SU-DHL-6 (cell line): Measurements from ENCODE around the gene STK4.

ENCODE experiments used
- EZH2phosphoT487 ChIP-seq: fragments of 200-600 bp; sonication (generic), shearing (Covaris generic); conservative IDR thresholded peaks from 2 replicates; pipeline ENCODE4 v1.6.1; 2018; ENCODE audit warnings: mild to moderate bottlenecking, antibody characterized with exemption, low read length, moderate library complexity, mixed read lengths
- TF ChIP-seq, protein P1 (sequence below): fragments of 200-600 bp; sonication (generic); IDR thresholded peaks from one replicate; pipeline ENCODE4 v1.5.1; 2017; ENCODE audit warnings: antibody characterized with exemption, mild to moderate bottlenecking, low read length, moderate library complexity; ENCODE audit not compliant: insufficient read depth, poor library complexity, severe bottlenecking

DNA sequence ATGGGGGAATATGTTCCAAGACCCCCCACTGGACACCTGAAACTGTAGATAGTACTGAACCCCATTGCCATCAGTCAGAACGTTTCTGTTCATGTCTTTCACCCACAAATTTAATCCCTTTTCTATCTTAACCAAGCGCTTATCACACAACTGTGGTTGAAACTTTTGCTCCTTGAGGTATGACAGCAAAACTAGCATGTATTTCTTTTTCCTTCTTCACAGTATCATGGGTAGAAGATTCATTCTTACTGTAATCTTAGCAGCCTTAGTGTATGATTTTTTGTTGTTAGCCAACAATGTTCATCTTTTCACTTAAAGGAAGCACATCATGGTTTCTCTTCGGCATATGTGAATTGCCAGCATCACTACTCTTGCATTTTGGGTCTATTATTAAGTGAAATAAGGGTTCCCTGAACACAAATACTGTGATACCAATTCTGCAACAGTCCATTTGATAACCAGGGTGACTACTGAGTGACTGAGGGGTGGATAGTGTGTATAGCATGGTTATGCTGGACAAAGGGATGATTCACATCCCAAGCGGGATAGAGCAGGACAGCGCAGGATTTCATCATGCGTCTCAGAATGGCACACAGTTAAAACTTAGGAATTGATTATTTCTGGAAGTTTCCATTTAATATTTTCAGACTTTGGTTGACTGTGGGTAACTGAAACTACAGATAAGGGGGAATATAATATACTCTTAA lies 92.9 kb downstream of the STK4 start:
- no peak for TF ChIP-seq EZH2phosphoT487
- TF ChIP-seq, protein P1, sequence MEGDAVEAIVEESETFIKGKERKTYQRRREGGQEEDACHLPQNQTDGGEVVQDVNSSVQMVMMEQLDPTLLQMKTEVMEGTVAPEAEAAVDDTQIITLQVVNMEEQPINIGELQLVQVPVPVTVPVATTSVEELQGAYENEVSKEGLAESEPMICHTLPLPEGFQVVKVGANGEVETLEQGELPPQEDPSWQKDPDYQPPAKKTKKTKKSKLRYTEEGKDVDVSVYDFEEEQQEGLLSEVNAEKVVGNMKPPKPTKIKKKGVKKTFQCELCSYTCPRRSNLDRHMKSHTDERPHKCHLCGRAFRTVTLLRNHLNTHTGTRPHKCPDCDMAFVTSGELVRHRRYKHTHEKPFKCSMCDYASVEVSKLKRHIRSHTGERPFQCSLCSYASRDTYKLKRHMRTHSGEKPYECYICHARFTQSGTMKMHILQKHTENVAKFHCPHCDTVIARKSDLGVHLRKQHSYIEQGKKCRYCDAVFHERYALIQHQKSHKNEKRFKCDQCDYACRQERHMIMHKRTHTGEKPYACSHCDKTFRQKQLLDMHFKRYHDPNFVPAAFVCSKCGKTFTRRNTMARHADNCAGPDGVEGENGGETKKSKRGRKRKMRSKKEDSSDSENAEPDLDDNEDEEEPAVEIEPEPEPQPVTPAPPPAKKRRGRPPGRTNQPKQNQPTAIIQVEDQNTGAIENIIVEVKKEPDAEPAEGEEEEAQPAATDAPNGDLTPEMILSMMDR: no peak
